GM19035 (cell line): ENCODE data around the gene RUNX2.
A peak's percentile ranks its signal among the peaks of the same experiment; 100 is the strongest.

Experiments used
- ATAC-seq: cut with Tn5 transposase; IDR thresholded peaks from one replicate; pipeline ENCODE4 v1.9.1; 2021; ENCODE audit not compliant: unreplicated experiment

The RUNX2 gene

GRCh38 chr6:45479834-45480751 lies 152.0 kb downstream of the RUNX2 start:
- peak; percentile 66 for ATAC-seq

DNA sequence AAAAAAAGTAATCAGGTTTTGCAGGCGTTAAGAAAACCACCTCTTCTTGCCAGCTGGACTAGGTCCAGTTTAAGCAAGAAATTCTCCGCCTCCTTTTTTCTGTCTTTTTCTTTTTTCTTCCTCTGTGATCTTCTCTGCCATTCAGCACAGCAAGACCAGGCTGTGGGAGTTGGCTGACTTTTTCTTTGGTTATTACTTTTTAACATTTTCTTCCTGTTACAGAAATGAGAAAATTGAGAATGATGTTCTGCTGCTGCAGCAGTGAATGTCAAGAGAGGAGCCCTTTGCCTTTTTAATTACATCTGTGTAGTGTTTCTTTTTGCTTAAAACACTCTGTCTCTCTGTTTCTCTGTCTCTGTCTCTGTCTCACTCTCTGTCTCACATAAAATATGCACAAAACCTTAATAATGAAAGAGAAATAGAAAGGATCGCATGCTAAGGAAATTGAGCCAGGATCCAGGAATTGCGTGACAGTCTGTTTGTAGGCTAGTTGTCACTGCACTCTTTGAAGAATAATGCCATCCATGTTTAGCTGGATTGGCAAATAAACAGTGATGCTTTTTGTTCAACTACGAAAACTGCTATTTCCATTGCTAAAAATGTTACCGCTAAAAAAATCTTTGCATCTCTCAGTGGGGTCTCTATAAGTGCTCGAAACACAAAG lies 152.8 kb downstream of the RUNX2 start:
- no peak for ATAC-seq

DNA sequence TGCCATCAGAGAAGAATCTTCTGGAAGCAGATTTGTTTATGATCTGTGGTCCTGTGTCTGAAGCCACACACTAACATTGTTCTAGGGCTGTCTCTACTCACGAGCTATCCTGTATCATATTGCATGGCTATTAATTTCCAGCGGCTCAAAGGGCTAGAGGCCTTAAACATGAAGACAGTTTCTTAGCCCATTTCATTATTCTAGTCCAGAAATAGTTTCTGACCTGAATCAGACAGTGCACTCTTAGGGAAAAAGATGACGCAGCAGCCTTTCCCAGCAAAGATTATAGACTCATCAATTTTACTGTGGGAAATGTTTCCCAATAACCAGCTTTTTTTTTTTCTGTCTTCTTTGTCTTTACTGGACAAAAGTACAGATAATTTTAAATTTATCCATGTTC lies 154.9 kb downstream of the RUNX2 start:
- no peak for ATAC-seq

DNA sequence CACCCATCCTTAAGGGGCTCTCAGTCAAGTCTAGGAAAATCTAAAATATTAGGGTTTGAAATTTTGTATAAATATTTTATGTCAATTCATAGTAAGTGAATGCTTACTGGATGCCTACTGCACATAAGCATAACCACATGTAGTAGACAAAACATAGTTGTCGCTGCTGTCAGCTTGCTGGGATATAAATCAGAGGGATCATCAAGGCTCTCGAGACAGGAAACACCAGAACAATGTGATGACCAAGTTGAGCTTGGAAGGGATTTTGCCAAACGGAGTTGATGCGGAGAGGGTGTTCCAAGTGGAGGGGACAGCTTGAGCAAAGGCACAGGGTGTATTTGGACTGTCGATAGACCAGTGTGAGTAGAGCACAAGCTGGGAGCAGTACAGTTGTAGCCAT lies 155.4 kb downstream of the RUNX2 start:
- ATAC-seq = no peak

DNA sequence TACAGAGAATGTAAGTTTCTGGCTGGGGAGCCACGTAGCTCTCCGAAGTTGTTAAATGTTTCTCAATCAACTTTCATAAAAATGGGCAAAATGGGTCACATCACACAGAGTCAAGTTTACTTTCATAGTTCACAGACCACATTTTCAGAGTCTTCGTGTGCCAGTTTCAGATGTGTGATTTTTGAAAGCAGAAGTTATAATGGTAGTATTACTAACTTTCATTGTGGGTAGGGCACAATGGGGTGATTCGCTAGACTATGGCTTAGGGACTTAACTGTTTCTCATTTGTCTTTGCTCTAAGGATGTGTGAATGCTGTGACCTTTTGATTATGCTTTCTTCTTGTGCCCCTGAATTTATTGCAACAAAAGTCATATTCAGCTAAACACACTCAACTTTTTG lies 158.6 kb downstream of the RUNX2 start:
- no peak for ATAC-seq

DNA sequence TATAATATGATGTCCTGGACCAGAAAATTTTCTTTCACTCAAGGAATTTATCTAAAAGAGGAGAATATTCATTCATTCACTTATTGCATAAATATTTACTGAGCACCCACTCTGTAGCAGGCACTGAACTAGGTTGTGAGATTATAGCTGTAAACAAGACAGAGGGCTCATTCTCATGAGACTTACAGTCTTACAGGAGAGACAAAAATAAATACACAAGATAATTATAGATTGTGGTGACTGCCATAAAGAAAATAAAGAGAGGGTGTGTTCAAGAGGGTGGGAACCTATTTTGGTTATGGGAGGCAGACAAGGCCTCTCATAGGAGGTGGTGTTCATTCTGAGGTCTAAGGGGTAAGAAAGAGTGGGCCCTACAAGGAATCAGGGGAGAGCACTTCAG lies 159.5 kb downstream of the RUNX2 start:
- peak; percentile 47 for ATAC-seq

- no peak for ATAC-seq
Observed at GRCh38 chr6:45488269-45488668, 160.1 kb downstream of the RUNX2 start.

GRCh38 chr6:45488889-45489288 lies 160.8 kb downstream of the RUNX2 start:
- ATAC-seq = no peak

DNA sequence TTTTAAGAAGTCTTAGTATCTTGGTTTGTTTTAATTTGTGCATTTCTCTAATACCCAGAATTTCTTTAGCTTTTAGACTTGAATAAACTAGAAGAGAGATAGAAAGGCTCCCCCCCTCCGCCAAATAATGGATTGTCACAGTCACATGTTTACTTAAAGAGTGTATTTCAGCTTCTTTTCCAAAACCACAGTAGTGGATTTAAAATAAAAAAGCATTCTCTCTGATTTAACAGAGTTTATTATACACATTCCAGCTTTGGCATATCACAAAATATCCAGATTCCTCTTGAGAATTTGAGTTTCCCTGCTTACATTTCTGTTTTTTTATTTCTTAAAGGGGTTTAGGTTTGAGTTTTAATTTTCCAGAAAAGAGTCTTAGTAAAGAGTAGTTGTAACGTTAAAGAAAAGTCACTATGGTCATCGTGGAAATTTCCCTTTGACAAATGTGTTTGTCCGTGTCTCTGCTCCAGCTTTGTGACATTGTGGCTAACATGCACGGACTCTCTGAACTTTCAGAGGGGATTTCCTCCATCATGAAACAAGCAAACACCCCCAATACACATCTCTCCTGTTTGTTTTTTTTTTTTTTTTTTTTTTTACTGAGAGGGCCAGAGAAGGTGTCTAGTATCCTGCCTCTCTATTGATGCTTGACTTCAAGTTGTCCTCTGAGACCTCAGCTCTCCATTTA lies 163.1 kb downstream of the RUNX2 start:
- no peak for ATAC-seq

- no peak for ATAC-seq
Observed at GRCh38 chr6:45491874-45492273, 163.7 kb downstream of the RUNX2 start.

DNA sequence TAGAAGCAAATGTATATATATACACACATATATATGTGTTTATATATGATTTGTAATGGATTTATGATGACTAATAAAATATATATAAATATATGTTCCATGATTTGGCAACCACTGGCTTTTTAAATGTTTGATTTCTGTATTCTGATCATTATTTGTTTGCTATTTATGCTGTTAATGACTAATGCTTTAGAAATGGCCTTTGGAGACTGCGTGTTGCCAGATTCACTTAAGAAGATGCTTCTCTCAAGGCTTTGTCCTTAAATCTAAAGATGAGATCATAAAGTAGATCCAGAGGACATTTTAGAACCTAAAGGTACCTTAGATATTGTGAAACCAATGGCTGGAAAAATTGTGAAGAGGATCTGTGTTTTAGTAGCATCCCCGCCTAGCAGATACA lies 165.6 kb downstream of the RUNX2 start:
- no peak for ATAC-seq

DNA sequence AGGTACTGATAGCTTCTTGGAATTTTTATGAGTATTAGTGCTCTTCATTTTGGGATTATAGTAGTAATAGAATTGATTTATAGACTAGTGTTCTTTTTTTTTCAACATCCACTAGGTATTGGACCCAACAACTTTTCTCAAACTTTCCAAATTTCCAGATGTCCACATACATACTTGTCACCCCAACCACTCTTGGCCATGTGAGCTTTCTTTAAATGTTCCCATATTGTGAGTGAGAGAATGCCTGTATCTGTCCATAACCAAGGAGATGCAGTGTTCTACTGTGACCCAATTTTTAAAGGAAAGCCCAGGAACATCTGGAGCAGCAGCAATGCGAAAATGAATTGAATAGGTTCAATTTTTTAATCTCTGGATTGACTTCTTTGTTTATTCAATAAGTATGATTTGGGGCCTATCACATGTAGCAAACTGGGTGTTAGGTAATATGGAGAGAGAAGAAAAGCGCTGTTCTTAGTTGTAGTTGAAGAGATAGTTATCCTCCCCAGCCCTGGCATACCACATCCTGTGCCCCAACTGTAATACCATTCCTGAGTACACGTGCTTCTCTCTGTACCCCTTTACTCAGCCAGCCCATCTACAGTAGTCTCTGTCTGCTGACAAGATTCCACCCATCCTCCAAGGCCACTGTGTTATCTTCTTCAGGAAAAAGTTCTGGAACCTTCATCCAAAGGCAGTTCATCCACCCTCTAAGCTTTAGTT lies 166.4 kb downstream of the RUNX2 start:
- no peak for ATAC-seq

GRCh38 chr6:45495429-45496084 lies 167.4 kb downstream of the RUNX2 start:
- no peak for ATAC-seq

- no peak for ATAC-seq
Observed at GRCh38 chr6:45496085-45496433, 167.9 kb downstream of the RUNX2 start.

- ATAC-seq = no peak
Observed at GRCh38 chr6:45498591-45498990, 170.5 kb downstream of the RUNX2 start.

GRCh38 chr6:45500924-45501816 lies 173.0 kb downstream of the RUNX2 start:
- no peak for ATAC-seq

- ATAC-seq = no peak
Observed at GRCh38 chr6:45502456-45502855, 174.3 kb downstream of the RUNX2 start.

DNA sequence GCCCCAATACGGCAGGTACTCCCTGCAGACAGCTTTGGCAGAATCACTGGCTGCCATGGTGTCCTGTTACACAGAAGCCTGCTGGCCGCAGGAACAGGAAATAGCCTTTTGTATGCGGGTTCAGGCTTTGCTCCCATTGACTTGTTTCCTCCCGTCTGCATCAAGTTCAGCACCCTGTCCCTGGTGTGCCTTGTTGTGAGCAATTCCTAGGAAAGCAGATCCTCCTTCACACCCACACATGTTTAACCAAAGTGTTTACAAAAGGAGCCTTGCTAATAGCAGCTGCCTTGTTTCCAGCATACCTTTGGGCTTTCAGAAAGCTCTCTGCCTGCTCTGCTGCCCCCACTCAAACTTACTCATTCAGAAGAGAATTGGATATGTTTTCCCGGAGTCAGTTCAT lies 176.8 kb downstream of the RUNX2 start:
- ATAC-seq = no peak

GRCh38 chr6:45505470-45505869 lies 177.3 kb downstream of the RUNX2 start:
- ATAC-seq = no peak

DNA sequence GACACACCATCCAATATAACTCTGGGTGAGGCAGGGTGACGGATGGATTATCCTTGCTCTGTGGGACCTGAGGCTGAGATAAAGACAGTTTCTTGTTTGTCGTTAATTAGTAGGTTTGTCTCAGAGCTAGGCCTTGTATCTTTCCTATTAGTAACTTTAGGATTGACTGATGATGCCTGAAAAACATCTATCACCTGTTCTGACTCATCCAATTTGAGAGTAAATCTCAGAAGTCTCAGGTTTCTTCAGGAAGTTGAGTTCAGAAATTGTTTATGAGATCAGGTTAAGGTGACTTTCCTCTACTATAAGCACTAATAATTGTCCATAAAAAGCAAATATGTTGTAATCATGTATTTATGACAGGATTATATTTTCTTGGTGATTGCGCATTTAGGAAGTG lies 179.1 kb downstream of the RUNX2 start:
- ATAC-seq = no peak
